GM18873 (cell line): ENCODE results near the gene RNF6.

Source experiments
- ATAC-seq: cut with Tn5 transposase; IDR thresholded peaks from one replicate; pipeline ENCODE4 v1.9.1; 2021; ENCODE audit warnings: mild to moderate bottlenecking, moderate library complexity, moderate number of reproducible peaks; ENCODE audit not compliant: unreplicated experiment, low FRiP score

RNF6 gene

GRCh38 chr13:26168237-26168814 lies 53.8 kb downstream of the RNF6 start:
- no peak for ATAC-seq

GRCh38 chr13:26163812-26164211 lies 58.3 kb downstream of the RNF6 start:
- no peak for ATAC-seq
